NB4 (cell line): Measurements from ENCODE around the gene SLC25A18.

Experiments
- CTCF ChIP-seq: IDR thresholded peaks from one replicate; pipeline ENCODE4 v1.5.1; 2012; ENCODE audit warnings: low read depth, low read length
- POLR2A ChIP-seq: IDR thresholded peaks from 2 replicates; pipeline ENCODE4 v1.6.1; 2011; ENCODE audit warnings: mild to moderate bottlenecking; ENCODE audit not compliant: insufficient read length; ENCODE audit errors: extremely low read depth

- TF ChIP-seq CTCF (no peak), POLR2A (no peak)
These were observed 37.7 kb downstream of the SLC25A18 start for GRCh38 chr22:17601031-17601430.
